ENCODE results near the gene CYTH3.
"Not testable (repeated sequence)": the region's sequence is repeated elsewhere in the genome, so short reads cannot be mapped to it uniquely, and the experiment has no call there.

The CYTH3 gene

DNA sequence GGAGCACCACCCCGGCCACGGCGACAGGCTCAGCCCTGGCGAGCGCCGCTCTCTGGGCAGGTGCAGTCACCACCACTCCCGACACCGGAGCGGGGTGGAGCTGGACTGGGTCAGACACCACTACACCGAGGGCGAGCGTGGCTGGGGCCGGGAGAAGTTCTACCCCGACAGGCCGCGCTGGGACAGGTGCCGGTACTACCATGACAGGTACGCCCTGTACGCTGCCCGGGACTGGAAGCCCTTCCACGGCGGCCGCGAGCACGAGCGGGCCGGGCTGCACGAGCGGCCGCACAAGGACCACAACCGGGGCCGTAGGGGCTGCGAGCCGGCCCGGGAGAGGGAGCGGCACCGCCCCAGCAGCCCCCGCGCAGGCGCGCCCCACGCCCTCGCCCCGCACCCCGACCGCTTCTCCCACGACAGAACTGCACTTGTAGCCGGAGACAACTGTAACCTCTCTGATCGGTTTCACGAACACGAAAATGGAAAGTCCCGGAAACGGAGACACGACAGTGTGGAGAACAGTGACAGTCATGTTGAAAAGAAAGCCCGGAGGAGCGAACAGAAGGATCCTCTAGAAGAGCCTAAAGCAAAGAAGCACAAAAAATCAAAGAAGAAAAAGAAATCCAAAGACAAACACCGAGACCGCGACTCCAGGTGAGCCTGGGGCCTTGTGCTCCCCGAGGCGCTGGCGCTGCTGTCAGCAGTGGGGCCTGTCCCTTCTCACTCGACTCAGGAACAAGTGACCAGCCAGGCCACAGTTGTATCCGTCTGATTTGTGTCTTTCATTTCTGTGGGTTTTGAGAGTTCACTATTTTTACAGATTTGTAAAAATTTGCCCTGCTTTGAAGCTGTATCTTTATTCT, 117.7 kb downstream of the CYTH3 start:
- no peak overlapping the region for H3K4me3 ChIP-seq (ENCODE audit: low read depth, low read length)
- TF ChIP-seq, protein P1, sequence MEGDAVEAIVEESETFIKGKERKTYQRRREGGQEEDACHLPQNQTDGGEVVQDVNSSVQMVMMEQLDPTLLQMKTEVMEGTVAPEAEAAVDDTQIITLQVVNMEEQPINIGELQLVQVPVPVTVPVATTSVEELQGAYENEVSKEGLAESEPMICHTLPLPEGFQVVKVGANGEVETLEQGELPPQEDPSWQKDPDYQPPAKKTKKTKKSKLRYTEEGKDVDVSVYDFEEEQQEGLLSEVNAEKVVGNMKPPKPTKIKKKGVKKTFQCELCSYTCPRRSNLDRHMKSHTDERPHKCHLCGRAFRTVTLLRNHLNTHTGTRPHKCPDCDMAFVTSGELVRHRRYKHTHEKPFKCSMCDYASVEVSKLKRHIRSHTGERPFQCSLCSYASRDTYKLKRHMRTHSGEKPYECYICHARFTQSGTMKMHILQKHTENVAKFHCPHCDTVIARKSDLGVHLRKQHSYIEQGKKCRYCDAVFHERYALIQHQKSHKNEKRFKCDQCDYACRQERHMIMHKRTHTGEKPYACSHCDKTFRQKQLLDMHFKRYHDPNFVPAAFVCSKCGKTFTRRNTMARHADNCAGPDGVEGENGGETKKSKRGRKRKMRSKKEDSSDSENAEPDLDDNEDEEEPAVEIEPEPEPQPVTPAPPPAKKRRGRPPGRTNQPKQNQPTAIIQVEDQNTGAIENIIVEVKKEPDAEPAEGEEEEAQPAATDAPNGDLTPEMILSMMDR (IDR thresholded peaks at IDR 0.05; ENCODE audit: low read depth, low read length, missing control alignments): no peak
- H3K27me3 ChIP-seq (replicated peaks): no peaks in the 10 kb centered on the region
- H3K36me3 ChIP-seq (replicated peaks): peaks cover 76% of the 10 kb centered on the region
- in situ Hi-C loops (cut with HindIII; ENCODE audit: low pct_ligation_motif_present, low sequenced_read_pairs): no loop called here
- DNase-seq: no peak
- H3K27ac ChIP-seq: no peak overlapping the region

DNA sequence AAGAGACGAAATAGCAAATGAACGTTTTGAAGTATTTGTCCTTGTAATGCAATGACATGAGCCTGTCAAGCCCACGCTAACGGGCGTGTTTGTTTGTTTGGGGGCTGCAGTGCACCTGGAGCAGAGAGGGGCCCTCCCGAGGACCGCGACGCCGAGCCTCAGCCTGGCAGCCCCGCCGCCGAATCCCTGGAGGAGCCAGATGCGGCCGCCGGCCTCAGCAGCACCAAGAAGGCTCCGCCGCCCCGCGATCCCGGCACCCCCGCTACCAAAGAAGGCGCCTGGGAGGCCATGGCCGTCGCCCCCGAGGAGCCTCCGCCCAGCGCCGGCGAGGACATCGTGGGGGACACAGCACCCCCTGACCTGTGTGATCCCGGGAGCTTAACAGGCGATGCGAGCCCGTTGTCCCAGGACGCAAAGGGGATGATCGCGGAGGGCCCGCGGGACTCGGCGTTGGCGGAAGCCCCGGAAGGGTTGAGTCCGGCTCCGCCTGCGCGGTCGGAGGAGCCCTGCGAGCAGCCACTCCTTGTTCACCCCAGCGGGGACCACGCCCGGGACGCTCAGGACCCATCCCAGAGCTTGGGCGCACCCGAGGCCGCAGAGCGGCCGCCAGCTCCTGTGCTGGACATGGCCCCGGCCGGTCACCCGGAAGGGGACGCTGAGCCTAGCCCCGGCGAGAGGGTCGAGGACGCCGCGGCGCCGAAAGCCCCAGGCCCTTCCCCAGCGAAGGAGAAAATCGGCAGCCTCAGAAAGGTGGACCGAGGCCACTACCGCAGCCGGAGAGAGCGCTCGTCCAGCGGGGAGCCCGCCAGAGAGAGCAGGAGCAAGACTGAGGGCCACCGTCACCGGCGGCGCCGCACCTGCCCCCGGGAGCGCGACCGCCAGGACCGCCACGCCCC, 118.5 kb downstream of the CYTH3 start:
- TF ChIP-seq, protein P1 (IDR thresholded peaks at IDR 0.05; ENCODE audit: low read depth, low read length, missing control alignments): no peak
- Histone ChIP-seq H3K4me3 (ENCODE audit: low read depth, low read length) (no peak overlapping the region), H3K27ac (no peak overlapping the region), H3K36me3 (replicated peaks) (peaks cover 81% of the 10 kb centered on the region), H3K27me3 (replicated peaks) (no peaks in the 10 kb centered on the region)
- no peak for DNase-seq
- in situ Hi-C loops (cut with HindIII; ENCODE audit: low pct_ligation_motif_present, low sequenced_read_pairs): no loop called here

DNA sequence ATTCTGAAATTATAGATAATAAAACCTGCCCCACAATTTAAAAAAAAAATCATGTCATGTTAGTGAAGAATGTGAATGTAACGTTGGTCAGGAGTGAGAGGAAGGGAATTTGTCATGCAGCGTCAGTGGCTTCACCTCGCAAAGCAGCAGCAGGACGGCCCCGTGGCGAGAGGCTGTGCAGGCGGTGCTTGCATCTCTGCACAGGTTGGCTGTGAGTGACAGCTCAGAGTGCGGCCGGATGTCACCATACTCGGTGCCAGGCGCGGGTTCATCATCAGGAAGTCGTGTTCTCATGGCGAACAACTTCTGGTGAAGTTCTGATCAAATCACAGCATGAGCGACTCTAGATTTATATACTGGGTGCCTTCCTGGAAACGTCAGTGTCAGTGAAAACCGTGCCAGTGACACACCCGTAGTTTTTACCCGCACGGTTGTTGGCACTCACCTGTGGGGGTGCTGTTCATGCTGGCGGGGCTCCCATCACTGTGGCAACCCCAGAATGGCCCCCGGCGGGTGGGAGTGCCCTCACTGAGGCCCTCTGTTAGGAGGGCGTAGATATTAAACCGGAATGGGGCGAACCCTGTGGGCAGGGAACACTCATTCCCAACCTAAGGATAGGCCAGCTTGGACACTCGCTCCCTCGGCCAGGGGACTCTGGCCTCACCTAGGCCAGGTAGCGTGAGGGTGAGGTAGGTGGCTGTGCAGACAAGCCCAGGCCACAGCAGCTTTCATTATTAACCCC, 120.3 kb downstream of the CYTH3 start:
- TF ChIP-seq, protein P1 (IDR thresholded peaks at IDR 0.05; ENCODE audit: low read depth, low read length, missing control alignments): no peak
- DNase-seq: no peak
- peaks cover 88% of the 10 kb centered on the region for H3K36me3 ChIP-seq (replicated peaks)
- no peak overlapping the region for H3K27ac ChIP-seq
- in situ Hi-C loops (cut with HindIII; ENCODE audit: low pct_ligation_motif_present, low sequenced_read_pairs): no loop called here
- no peak overlapping the region for H3K4me3 ChIP-seq (ENCODE audit: low read depth, low read length)
- no peaks in the 10 kb centered on the region for H3K27me3 ChIP-seq (replicated peaks)

DNA sequence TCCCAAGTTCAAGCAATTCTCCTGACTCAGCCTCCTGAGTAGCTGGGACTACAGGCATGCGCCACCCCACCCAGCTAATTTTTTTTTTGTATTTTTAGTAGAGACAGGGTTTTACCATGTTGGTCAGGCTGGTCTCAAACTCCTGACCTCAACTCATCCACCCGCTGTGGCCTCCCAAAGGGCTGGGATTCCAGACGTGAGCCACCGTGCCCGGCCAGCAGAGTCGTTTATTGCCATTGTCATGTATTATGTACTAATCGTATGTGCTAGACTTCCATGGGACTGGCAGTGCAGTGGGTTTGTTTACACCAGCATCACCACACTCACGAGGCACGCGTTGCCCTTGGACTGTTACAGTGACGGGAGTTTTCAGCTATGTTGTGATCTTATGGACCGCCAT, 120.9 kb downstream of the CYTH3 start:
- H3K27me3 ChIP-seq (replicated peaks); H3K4me3 ChIP-seq (ENCODE audit: low read depth, low read length); DNase-seq; H3K27ac ChIP-seq; in situ Hi-C loops (cut with HindIII; ENCODE audit: low pct_ligation_motif_present, low sequenced_read_pairs): not testable (repeated sequence)
- peaks cover 87% of the 10 kb centered on the region for H3K36me3 ChIP-seq (replicated peaks)

DNA sequence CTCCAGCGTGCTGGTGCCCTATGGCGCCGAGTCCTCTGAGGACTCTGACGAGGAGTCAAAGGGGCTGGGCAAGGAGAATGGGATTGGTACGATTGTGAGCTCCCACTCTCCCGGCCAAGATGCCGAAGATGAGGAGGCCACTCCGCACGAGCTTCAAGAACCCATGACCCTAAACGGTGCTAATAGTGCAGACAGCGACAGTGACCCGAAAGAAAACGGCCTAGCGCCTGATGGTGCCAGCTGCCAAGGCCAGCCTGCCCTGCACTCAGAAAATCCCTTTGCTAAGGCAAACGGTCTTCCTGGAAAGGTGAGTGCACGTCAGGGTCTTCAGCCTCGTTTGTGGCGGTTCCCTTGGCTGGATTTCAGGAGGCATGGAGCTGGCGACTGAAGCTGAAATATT, 122.4 kb downstream of the CYTH3 start:
- H3K4me3 ChIP-seq (ENCODE audit: low read depth, low read length): no peak overlapping the region
- TF ChIP-seq, protein P1 (IDR thresholded peaks at IDR 0.05; ENCODE audit: low read depth, low read length, missing control alignments): no peak
- no peak for DNase-seq
- in situ Hi-C loops (cut with HindIII; ENCODE audit: low pct_ligation_motif_present, low sequenced_read_pairs): loop anchor here (25.0 kb wide), 1 partner anchor 113 kb away; the partner anchor contains the start of gene ANKRD61
- peaks cover 85% of the 10 kb centered on the region for H3K36me3 ChIP-seq (replicated peaks)
- H3K27me3 ChIP-seq (replicated peaks): no peaks in the 10 kb centered on the region
- no peak overlapping the region for H3K27ac ChIP-seq

All from brain microvascular endothelial cell (primary cell).